Pancreas (tissue), 10 donors: ENCODE measurements around the gene LRRC58. TPM values are rescaled to one million over a fixed set of nuclear protein-coding genes. Genes with fewer than 3 reads are reported as not detected.
A peak's percentile ranks its signal among the peaks of the same experiment; 100 is the strongest.
"Not testable (repeated sequence)": the region's sequence is repeated elsewhere in the genome, so short reads cannot be mapped to it uniquely, and the experiment has no call there.

Source experiments
- ATAC-seq, 4 donors: fragments of 200-7000 bp; cut with Tn5 transposase; one replicate each; pipeline versions ENCODE4 v1.8.0 to v1.9.1; 2020; ENCODE audit warnings: mild to moderate bottlenecking in 4 of 4, moderate library complexity in 4 of 4
- DNase-seq, 6 donors: peaks; one replicate each; pipeline ENCODE4 v3.0.0-alpha.2; 2020
- FAIRE-seq: peaks from 2 replicates; lab custom pipeline; 2012; peaks lifted over from hg19 to GRCh38; lab: Jason Lieb, UNC
- H3K27ac ChIP-seq, 4 donors: fragments of 200-600 bp; sonication (generic); 1 replicate in 3 of 4; 2 replicates in 1 of 4; pipeline versions ENCODE4 v1.5.0 to v1.8.0; 2020
- H3K27me3 ChIP-seq, 4 donors: fragments of 200-600 bp; one replicate each; pipeline ENCODE4 v1.8.0; 2021
- H3K36me3 ChIP-seq, 3 donors: fragments of 200-600 bp; sonication (generic) in 1 of 3; one replicate each; pipeline versions ENCODE4 v1.5.0 to v1.8.0; 2020 to 2021
- H3K4me1 ChIP-seq, 3 donors: fragments of 200-600 bp; one replicate each; pipeline ENCODE4 v1.8.0; 2021
- H3K4me3 ChIP-seq, 4 donors: fragments of 200-600 bp; sonication (generic) in 2 of 4; one replicate each; pipeline versions ENCODE4 v1.5.0 to v1.8.0; 2020 to 2021
- H3K9me3 ChIP-seq, 4 donors: fragments of 200-600 bp; one replicate each; pipeline ENCODE4 v1.8.0; 2021
- CTCF ChIP-seq, 4 donors: fragments of 200-600 bp; sonication (generic) in 3 of 4; IDR thresholded peaks; one replicate each; pipeline versions ENCODE4 v1.5.0 to v1.8.0; 2021; ENCODE audit warnings: antibody characterized with exemption in 4 of 4
- WGBS, 2 donors: extraction: QIAGEN DNeasy Blood & Tissue Kit; methylation state at CpG; one replicate each; pipeline ENCODE4 v1.1.7; 2013; 5-methylcytosine and 5-hydroxymethylcytosine counted together
- intact Hi-C, 3 donors: fragments of 100-400 bp; cut with DNase I; formaldehyde crosslinking; loops; one replicate each; pipeline versions ENCODE4 v1.11.1 to v1.14.2; 2022
- polyA plus RNA-seq, 2 donors: library from polyadenylated mRNA; stranded (reverse); fragments of 200-250 nt; gene quantifications; one replicate each; pipeline ENCODE4 v1.2.3, GENCODE V29; 2013
- total RNA-seq, 6 donors: library from RNA; stranded (reverse); fragmentation: NEBNext Ultra II Directional in 4 of 6; extraction: Animal tissue kit (Norgen Biotek cat#: 25700) in 4 of 6; gene quantifications; one replicate each; pipeline versions ENCODE4 v1.2.1 to v1.2.4, GENCODE V29; 2021 to 2023
- donor health status: healthy with polysubstance abuse.
- donor health status: DM: no; HTN: no; CAD: no; lungs with moderate emphysema.
- donor health status: DM: no; HTN: no; CAD: no.
- donor health status: control.
- donor health status: control.
- donor health status: Bipolar disorder and iron deficiency.
- donor health status: DM: yes; HTN: yes; CAD: no.
- donor health status: DM: no; HTN: no; CAD: no.
- donor health status: DM: no; HTN: no; CAD: no.
- donor health status: DM: yes; HTN: yes; CAD: no.

The LRRC58 gene
- total and polyA plus RNA-seq, 8 donors: 2.3 to 11.5 (median 8.7) TPM

- DNase-seq: no peak
- peak in 1 of 4 donors; percentile 32 for ATAC-seq
- H3K4me3 ChIP-seq: no peak overlapping the region
- H3K4me1 ChIP-seq: peaks cover 0 to 6% (median 0%) of the 10 kb centered on the region in 3 donors
- H3K27me3 ChIP-seq: no peaks in the 10 kb centered on the region
- H3K27ac ChIP-seq: no peak overlapping the region
- no peaks in the 10 kb centered on the region for H3K9me3 ChIP-seq
- TF ChIP-seq CTCF (IDR thresholded peaks at IDR 0.05): no peak
- 26 to 33% methylated on average over 3 of the region's 3 CpGs for WGBS, 2 donors
- intact Hi-C loops: no loop called here
- no peak for FAIRE-seq
- H3K36me3 ChIP-seq: no peaks in the 10 kb centered on the region
These were observed 48.2 kb downstream of the LRRC58 start for GRCh38 chr3:120300971-120301370.

- no peak for FAIRE-seq
- H3K4me1 ChIP-seq: peaks cover 0 to 6% (median 0%) of the 10 kb centered on the region in 3 donors
- no peak overlapping the region for H3K27ac ChIP-seq
- H3K36me3 ChIP-seq: no peaks in the 10 kb centered on the region
- ATAC-seq: no peak
- DNase-seq: no peak
- intact Hi-C loops: no loop called here
- TF ChIP-seq CTCF (IDR thresholded peaks at IDR 0.05): no peak
- H3K9me3 ChIP-seq: no peaks in the 10 kb centered on the region
- H3K27me3 ChIP-seq: no peaks in the 10 kb centered on the region
- H3K4me3 ChIP-seq: no peak overlapping the region
These were observed 49.8 kb downstream of the LRRC58 start for GRCh38 chr3:120299403-120299802.

GRCh38 chr3:120298996-120299395 lies 50.2 kb downstream of the LRRC58 start:
- H3K4me1 ChIP-seq: peaks cover 0 to 6% (median 0%) of the 10 kb centered on the region in 3 donors
- FAIRE-seq (no peak), DNase-seq (no peak), ATAC-seq (no peak)
- TF ChIP-seq CTCF (IDR thresholded peaks at IDR 0.05): no peak
- H3K4me3 ChIP-seq: no peak overlapping the region
- intact Hi-C loops: no loop called here
- H3K9me3 ChIP-seq: no peaks in the 10 kb centered on the region
- no peaks in the 10 kb centered on the region for H3K36me3 ChIP-seq
- H3K27ac ChIP-seq: no peak overlapping the region
- no peaks in the 10 kb centered on the region for H3K27me3 ChIP-seq

- ATAC-seq, FAIRE-seq, H3K27me3 ChIP-seq, H3K36me3 ChIP-seq, H3K9me3 ChIP-seq, DNase-seq, H3K27ac ChIP-seq, H3K4me3 ChIP-seq, H3K4me1 ChIP-seq, intact Hi-C loops: not testable (repeated sequence)
- whole genome bisulfite sequencing, 2 donors: 66 to 69% methylated on average over 2 of the region's 2 CpGs
These were observed 57.6 kb downstream of the LRRC58 start for GRCh38 chr3:120291552-120291951.

- DNase-seq (peak in 1 of 6 donors; percentile 36), FAIRE-seq (no peak), ATAC-seq (no peak)
- Histone ChIP-seq H3K27ac (no peak overlapping the region), H3K36me3 (no peaks in the 10 kb centered on the region), H3K4me3 (no peak overlapping the region), H3K4me1 (no peaks in the 10 kb centered on the region), H3K9me3 (no peaks in the 10 kb centered on the region), H3K27me3 (no peaks in the 10 kb centered on the region)
- TF ChIP-seq CTCF (IDR thresholded peaks at IDR 0.05): no peak
- WGBS, 2 donors: 95 to 97% methylated on average over 16 of the region's 16 CpGs
- intact Hi-C loops: no loop called here
These were observed 59.5 kb downstream of the LRRC58 start for GRCh38 chr3:120289636-120290035.
